HG03139 (cell line): ENCODE results near the gene ACTL7A.
"Not testable (repeated sequence)": the region's sequence is repeated elsewhere in the genome, so short reads cannot be mapped to it uniquely, and the experiment has no call there.

Source experiments
- ATAC-seq: cut with Tn5 transposase; IDR thresholded peaks from one replicate; pipeline ENCODE4 v1.9.1; 2021; ENCODE audit not compliant: unreplicated experiment

Gene ACTL7A, protein sequence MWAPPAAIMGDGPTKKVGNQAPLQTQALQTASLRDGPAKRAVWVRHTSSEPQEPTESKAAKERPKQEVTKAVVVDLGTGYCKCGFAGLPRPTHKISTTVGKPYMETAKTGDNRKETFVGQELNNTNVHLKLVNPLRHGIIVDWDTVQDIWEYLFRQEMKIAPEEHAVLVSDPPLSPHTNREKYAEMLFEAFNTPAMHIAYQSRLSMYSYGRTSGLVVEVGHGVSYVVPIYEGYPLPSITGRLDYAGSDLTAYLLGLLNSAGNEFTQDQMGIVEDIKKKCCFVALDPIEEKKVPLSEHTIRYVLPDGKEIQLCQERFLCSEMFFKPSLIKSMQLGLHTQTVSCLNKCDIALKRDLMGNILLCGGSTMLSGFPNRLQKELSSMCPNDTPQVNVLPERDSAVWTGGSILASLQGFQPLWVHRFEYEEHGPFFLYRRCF

DNA sequence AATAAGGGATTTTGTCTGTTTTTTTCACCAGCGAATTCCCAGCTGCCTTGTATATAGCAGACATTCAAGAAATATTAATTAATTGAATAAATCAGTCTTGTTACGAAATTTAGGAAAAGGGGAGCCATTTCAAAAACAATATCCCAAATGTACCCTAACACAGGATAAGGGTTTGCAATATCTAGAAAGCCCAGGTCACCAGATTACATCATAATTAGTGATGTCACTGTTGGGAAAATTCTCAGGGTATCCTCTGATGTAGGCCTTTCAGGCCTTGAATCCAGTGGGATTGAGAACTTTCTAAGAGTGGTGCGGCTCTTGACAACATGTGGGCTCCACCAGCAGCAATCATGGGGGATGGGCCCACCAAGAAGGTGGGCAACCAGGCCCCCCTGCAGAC is at the start of gene ACTL7A:
TSS of gene ACTL7A (plus strand) at position 270 of the 400 bp plus-strand sequence. CDS start at position 327, 57 bp downstream.
- no peak for ATAC-seq

DNA sequence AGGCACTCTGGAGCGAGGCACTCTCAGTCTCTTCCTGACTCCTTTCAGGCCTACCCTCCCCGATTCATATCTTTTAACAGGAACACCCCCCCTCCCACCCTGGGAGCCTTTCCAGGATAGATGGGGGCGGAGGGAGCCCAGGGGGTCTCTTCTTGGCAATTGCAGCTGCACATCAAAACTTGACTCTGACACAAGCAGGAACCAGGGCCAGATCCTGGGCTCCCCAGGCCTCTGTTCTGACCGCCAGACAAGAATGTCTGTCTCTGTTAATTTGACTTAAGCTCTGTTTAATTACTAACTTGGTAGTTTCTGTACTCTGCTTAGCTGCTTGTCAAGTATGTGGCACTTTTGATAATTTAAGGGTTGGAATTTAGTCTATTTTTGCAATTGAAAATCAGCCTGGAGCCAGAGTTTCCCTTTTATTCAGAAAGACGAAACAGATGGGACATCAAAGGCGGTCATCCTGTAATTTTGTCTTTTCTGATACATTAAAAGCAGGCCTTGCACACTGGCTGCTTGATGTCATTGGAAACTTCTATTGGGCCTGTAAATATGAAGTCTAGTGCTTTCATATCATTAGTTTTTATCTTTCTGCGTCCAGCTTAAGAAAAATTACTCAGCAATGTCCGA is 49.6 kb upstream of the ACTL7A start:
- ATAC-seq = no peak

DNA sequence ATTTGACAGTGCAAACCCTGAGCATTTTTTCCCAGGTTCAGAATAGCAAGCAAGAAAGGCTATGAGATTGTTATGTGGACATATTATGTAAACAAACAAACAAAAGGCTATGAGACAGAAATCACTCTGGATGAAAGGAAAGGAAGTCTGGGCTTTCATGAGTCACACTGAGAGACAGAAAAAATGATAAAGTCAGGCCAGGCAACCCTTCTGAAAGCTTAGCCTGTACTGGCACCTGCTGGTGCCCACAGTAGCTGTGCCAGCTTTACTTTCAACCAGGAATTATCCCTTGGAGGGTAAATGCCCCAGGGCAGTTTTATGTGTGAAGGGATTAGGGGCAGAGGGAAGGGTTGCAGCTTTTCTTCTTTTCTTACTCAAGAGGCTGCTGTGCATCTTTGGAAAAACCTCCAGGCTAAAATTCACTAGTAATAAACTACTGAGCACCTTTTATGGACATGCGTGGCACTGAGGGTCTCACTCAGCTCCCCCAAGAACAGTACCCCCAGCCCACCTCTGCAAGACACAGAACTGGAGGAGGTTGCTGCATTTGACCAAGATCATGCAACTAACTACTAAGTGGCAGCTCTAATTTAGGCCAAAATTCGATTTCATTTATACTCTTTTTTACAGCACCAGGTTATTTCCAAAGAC is 48.0 kb upstream of the ACTL7A start:
- no peak for ATAC-seq

DNA sequence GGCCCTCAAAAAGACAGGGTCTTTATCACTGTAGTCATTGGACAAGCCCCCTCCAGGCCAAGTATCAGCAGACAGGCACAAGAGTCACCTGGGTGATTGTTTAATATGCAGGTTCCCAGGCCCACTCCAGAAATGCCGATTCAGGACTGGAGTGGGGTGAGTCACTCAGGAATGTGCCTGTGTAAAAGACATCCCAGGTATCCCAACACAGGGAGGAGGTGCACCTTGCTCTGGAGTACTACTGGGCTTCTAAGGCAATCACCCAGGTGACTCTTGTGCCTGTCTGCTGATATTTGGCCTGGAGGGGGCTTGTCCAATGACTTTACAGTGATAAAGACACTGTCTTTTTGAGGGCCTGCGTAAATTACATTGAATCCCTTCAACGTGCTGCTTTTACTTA is 46.9 kb upstream of the ACTL7A start:
- ATAC-seq = no peak

DNA sequence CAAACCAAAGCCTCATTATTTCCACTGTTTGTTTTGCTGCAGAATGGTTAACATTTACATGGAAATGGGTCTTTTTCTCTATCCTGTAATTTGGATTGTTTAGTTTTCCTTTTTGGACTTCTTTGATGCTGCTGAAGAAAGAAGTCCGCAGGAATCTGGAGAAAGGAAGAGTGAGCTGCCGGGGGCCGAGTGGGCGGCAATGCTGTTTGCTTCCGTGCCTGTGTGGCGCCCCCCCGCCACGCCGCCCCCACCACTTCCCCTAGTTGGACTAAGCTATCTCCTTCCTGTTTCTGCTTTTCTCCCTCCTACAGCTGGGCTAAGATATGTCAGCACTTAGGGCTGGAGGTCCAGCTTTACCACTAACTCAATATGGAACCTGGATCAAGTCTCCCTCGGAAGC is 46.0 kb upstream of the ACTL7A start:
- no peak for ATAC-seq

DNA sequence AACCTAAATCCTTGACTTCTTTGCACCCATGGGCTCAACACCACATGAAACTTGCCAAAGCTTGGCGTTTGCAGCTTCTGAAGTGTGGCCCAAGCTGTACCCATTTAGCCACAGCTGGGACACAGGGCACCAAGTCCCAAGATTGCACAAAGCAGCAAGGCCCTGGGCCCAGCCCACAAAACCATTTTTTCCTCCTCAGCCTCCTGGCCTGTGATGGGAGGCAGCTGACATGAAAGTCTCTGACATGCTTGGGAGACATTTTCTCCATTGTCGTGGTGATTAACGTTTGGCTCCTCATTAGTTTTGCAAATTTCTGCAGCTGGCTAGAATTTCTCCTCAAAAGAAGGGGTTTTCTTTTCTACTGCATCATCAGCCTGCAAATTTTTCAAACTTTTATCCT is 38.2 kb upstream of the ACTL7A start:
- ATAC-seq = no peak

DNA sequence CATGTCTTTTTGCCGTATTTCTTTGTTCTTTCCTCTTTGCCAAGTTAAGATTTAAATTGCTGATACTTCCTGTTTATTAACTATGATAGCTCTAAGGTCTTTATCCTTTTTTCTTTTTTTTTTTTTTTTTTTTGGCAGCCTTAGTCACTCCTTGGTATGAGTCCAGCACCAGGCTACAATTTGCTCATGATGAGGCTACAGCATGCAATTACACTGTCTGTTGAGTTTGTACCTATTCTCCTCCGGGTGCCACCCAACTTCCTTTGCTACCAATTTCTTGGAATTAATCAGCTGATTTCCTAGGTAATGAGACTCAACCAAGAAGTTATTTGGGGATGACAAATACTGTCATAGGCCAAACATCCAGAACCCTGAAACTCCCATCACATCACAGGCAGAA is 31.8 kb upstream of the ACTL7A start:
- ATAC-seq = no peak

DNA sequence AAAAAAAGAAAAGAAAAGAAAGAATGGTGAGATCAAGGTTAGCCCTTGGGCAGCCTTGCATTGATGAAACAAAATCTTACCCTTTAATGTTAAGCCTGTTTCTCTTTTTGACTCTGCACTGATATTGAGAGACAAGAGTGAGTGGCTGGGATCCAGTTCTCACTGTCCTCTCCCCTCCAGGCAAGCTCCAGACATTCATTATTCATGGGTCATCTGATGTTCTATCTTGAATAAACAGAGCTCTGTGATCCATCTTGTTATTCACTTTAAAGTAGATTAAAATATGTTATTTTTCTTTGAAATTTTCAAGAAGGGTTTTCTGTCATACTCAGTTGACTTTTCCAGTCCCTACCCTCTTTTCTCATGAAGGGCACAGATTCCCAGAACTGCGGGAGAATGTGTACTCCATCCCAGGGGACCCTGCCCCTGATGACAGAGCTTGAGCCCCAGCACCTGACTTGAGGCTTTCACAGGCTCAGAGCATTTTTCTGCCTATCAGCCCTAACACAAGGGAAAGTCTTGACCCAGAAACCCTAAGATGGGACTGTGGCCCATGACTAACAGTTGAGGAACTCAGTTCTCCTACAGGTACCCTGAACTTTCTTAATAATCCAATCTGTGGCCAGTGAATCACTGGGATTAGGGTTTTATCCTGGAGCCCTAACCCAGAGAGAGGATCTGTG is 30.4 kb upstream of the ACTL7A start:
- no peak for ATAC-seq

DNA sequence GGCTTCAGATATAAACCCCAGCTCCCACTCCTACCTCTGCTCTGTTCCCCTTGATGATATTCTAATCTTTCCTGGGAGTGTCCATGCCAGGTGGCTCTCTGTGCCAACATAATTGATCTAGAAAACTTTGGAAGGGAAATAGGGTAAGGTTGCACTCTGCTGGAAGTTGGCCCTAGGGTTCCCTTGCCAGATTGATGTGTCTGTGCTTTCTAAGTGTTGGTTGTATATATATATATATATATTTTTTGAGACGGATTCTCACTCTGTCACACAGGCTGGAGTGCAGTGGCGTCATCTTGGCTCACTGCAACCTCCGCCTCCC is 29.9 kb upstream of the ACTL7A start:
- ATAC-seq = no peak

DNA sequence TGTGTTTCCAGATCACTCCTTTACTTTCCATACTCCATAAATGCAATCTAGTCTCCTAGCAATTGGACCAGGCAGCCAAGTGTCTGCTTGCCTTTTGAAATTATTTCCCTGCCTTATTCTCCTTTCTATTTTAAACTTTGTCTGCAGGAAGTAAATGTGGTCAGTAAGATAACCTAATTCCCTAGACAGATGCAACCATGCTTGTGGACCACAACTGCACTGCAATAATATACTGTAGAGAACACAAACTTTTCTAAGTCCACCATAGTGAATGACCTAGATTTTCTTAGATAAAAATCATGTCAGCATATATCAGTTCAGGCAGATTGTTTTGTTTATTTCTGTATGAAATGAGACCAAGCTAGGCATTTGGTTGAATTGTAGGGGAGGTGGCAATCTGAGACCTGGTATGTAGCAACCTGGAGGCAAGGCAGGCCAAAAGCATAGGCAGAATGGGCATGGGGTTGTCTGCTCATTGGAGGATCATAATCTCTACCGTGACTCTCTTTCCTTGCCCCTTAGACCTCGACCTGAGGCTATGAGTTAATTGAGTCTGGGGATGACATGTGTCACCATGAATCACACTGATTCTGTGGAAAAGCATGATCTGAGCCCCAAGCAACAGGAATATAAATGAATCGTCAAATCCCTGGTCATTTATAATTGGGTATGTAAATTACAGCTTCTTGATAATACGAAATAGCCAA is 27.0 kb upstream of the ACTL7A start:
- no peak for ATAC-seq

DNA sequence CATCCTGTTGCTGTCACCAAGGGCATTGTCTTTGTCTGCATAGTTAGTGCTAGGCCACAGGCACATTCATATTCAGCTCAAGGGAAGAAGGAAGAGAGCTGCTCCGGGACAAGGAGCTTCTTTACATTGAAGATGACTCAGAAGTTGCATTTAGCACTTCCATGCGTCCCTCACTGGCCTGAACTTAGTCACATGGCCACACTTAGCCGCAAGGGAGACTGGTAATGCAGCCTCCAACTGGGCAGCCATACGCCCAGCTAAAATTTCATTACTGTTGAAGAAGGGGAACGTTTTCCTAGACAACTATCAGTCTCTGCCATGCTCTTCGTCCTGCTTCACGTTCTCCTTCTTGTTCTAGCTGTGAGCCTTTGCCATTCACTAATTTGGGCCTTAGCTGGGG is 26.2 kb upstream of the ACTL7A start:
- ATAC-seq = no peak

DNA sequence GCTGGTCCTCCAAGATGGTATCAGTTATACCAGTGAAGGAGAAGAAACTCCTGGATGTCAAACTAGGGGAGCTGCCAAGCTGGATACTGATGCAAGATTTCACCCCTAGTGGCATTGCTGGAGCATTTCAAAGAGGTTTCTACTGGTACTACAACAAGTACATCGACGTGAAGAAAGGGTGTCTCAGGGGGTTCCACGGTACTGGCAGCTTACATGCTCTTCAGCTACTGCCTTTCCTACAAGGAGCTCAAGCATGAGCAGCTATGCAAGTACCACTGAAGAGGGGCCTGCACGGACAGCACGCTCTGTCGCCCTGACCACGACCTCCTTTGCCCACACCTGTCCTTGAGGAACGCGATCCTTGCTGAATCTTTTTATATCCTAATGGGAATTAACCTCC is 25.7 kb upstream of the ACTL7A start:
- no peak for ATAC-seq

DNA sequence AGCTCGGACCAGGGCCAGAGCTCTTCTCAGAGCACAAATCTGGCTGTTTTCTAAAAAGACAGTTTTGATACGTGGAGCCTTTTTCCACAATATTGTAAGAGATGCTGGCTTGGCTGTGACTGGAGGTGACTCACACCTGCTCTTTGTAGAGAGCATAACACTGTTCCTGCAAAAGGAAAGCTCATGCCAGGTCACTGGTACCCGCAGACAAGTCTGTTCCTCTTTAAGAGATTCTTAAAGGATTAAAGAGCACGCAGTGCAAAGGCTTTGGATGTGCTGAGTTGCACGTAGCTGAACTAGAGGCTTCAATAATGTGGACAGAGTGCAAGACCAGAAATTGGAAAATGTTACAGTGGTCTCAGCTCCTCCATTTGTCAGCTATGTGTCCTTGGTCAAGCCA is 25.3 kb upstream of the ACTL7A start:
- ATAC-seq = no peak

DNA sequence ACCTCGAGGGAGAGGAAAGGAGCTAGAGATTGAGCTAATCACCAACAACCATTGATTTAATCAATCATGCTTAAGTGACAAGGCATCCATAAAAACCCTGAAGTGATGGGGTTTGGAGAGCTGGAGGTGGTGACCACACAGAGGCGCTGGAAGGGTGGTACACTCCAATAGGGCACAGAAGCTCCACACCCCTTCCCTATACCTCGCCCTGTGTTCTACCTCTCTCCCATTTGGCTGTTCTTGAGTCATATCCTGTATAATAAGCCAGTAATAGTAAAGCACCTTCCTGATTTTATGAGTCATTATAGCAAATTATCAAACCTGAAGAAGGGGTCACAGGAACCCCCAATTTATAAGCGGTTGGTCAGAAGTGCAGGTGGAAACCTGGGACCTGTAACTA is 24.5 kb upstream of the ACTL7A start:
- ATAC-seq = no peak

DNA sequence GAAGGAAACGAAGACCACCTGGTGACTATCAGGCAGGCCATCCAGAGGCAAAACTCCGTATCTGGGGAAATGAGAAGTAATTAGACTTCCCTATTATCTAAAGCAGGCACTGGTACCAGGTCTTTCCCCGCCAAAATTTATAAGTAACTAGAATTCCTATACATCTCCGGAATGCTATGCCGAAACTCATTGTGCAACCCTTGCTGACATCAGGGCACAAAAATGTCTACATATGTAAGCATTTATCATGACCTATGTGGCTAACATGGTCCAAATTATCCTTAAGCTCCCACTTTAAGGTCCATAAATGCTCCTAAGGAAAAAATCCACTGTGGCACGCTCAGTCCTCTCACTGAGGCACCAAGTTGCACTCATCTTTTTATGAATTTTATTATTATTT is 24.0 kb upstream of the ACTL7A start:
- no peak for ATAC-seq

DNA sequence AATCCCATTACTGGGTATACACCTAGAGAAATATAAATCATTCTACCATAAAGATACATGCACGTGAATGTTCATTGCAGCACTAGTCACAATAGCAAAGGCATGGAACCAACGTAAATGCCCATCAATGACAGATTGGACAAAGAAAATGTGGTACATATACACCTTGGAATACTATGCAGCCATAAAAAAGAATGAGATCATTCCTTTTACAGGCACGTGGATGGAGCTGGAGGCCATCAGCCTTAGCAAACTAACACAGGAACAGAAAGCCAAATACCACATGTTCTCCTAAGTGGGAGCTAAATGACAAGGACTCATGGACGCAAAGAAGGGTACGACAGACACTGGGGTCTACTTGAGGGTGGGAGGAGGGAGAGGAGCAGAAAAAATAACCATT is 22.5 kb upstream of the ACTL7A start:
- not testable (repeated sequence) for ATAC-seq

DNA sequence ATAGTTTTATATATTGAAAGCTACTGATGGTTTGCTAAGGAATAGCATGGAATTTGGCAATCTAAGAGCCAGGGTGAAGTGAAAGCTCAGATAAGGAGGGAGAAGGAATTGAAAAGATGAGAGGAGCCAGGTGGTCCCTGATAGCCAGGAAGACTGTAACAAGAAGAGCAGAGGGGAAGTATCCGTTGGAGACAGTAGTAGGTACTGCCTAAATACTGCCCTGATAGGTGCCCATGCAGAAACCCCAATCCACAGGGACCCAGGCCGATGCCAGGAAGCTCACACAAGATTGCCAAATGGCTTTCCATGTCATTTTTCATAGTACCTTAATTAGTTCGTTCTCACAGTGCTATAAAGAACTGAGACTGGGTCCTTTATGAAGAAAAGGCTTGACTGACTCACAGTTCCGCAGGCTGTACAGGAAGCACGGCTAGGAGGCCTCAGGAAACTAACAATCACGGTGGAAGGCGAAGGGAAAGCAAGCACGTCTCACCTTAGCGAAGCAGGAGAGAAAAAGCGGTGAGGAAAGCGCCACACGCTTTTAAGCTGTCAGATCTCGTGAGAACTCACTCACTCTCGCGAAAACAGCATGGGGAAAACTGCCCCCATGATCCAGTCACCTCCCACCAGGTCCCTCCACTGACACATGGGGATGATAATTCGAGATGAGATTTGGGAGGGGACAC is 19.3 kb upstream of the ACTL7A start:
- no peak for ATAC-seq

DNA sequence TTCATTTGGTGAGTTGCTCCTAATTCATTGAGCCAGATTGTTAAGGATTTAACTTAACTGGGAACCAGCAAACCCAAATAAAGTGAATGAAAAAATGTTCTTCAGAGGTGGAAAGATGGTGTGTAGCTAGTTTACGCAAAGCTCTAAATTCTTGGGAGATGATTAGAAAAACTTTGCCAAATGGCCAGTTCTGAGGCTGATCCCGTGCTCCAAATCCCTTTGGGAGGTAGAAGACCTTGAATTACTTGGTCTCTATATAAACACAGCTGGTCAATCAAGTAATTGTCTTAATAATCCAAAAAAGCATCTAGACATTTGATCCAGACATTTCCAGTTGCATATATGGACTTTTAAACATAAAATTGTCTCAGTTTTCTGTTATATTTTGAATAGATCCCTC is 17.7 kb upstream of the ACTL7A start:
- ATAC-seq = no peak

DNA sequence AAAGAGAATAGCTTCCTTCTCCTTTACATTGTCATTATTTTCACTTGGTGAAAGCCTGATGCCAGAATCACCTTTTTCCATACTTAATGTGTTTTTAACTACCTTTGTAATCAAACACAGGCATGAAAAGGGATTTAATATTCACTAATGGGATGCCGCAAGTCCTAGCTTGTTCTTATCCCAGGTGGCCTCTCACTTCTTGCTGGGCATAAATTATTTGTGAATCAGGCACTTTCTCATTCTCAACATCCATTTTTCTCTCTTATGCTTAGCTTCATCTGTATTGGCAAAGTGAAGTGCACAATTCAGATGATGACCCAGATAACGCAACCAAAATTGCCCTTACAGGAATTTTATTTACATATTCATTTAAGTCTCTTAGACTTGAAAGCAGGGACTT is 17.2 kb upstream of the ACTL7A start:
- no peak for ATAC-seq

DNA sequence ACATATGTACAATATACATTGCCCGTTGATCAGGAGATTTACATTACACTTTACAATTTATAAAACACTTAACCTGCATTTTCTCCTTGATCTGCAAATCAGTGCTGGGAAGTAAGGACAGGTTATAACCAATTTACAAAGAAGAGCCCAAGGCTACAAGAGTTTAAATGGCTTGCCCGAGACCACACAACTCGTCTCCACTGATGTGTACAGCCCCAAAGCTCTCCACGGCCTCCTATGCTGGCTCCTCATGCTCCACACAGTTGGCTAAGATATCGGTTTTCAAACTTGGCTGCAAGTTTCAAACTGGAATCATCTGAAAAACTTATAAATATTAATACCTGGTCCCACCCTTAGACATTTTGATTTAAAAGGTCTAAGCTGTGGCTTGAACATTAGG is 16.6 kb upstream of the ACTL7A start:
- no peak for ATAC-seq

DNA sequence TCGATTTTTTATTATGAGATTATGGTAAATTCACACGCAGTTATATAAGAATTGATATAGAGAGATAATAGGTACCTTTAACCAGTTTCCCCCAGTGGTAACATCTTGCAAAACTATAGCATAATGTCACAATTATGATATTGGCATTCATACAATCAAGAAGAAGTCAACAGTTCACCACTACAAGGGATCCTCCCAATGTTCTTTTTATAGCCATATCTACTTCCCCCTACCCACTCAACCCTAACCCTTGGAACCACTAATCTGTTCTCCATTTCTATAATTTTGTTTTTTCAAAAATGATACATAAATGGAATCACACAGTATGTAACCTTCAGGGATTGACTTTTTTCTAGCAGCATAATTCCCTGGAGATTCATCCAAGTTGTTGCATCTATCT is 16.1 kb upstream of the ACTL7A start:
- ATAC-seq = no peak
